Tibial nerve (tissue), 4 donors: ENCODE results near the gene CRHR2. TPM values are rescaled to one million over a fixed set of nuclear protein-coding genes. Genes with fewer than 3 reads are reported as not detected.

ENCODE experiments used
- DNase-seq, 2 donors: peaks; one replicate each; pipeline ENCODE4 v3.0.0-alpha.2; 2019; ENCODE audit warnings: low spot score in 2 of 2
- H3K27ac ChIP-seq, 4 donors: fragments of 200-600 bp; sonication (generic) in 3 of 4; one replicate each; pipeline ENCODE4 v1.5.1; 2017 to 2019; ENCODE audit warnings: mild to moderate bottlenecking in 1 of 4
- H3K27me3 ChIP-seq, 2 donors: fragments of 200-600 bp; sonication (generic) in 1 of 2; one replicate each; pipeline versions ENCODE4 v1.5.1 to v1.6.0; 2017 to 2019
- H3K36me3 ChIP-seq, 3 donors: fragments of 200-600 bp; sonication (generic); one replicate each; pipeline ENCODE4 v1.5.1; 2018 to 2019
- H3K4me1 ChIP-seq, 4 donors: fragments of 200-600 bp; sonication (generic) in 3 of 4; one replicate each; pipeline ENCODE4 v1.5.1; 2017 to 2019
- H3K4me3 ChIP-seq, 4 donors: fragments of 200-600 bp; sonication (generic) in 3 of 4; one replicate each; pipeline ENCODE4 v1.5.1; 2017 to 2019; ENCODE audit warnings: mild to moderate bottlenecking in 1 of 4, moderate library complexity in 1 of 4
- H3K9me3 ChIP-seq, 4 donors: fragments of 200-600 bp; sonication (generic) in 3 of 4; one replicate each; pipeline ENCODE4 v1.5.1; 2017 to 2019
- EP300 ChIP-seq, 2 donors: sonication (generic); formaldehyde crosslinking; IDR thresholded peaks; one replicate each; pipeline ENCODE4 v1.6.1; 2017; ENCODE audit warnings: antibody characterized with exemption in 2 of 2, mild to moderate bottlenecking in 1 of 2
- POLR2A ChIP-seq, 2 donors: fragments of 450-650 bp; IDR thresholded peaks; one replicate each; pipeline ENCODE4 v1.6.1; 2017; ENCODE audit warnings: antibody characterized with exemption in 2 of 2, mild to moderate bottlenecking in 2 of 2, moderate library complexity in 2 of 2
- WGBS, 2 donors: methylation state at CpG; one replicate each; pipeline ENCODE4 v1.1.5; 2018; 5-methylcytosine and 5-hydroxymethylcytosine counted together
- total RNA-seq, 4 donors: library from RNA; depleted of rRNA; stranded (reverse); fragments of >200 nt; gene quantifications; one replicate each; pipeline ENCODE4 v1.1.0, GENCODE V29; 2016
- TF ChIP-seq, protein P1 (sequence below), 5 experiments: fragments of 200-600 bp in 3 of 5; fragments of 450-650 bp in 2 of 5; sonication (generic) in 3 of 5; IDR thresholded peaks; one replicate each; pipeline ENCODE4 v1.5.1; 2016 to 2019; ENCODE audit warnings: antibody characterized with exemption in 5 of 5, mild to moderate bottlenecking in 3 of 5, moderate library complexity in 2 of 5

Gene CRHR2
- total RNA-seq, 4 donors from 2014 or later, result 0.21 to 0.44 TPM; not detected in 2

DNA sequence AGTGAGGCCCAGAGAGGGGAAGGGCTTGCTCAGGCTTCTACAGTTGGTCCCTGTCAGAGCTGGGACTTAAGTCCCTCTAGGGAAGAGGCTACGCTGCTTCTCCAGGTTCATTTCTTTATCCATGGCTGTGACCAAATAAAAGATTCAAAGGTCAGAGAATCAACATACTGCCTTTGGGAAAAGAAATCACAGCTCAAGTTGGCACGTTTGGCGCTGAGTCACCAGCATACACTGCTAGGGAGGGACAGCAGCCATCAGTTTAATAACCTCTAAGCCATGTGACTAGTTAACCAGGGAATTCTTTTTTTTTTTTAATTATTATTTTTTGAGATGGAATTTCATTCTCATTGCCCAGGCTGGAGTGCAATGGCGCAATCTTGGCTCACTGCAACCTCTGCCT, 28.4 kb upstream of the CRHR2 start:
- no peaks in the 10 kb centered on the region for H3K27me3 ChIP-seq
- no peak for TF ChIP-seq POLR2A (IDR thresholded peaks at IDR 0.05)
- no peak overlapping the region for H3K4me3 ChIP-seq
- 71 to 82% methylated on average over 4 of the region's 4 CpGs for WGBS, 2 donors
- peaks cover 0 to 22% (median 3%) of the 10 kb centered on the region in 4 donors for H3K4me1 ChIP-seq
- no peak overlapping the region for H3K27ac ChIP-seq
- peak in 1 of 2 donors; percentile 42 for DNase-seq
- no peaks in the 10 kb centered on the region for H3K36me3 ChIP-seq
- no peaks in the 10 kb centered on the region for H3K9me3 ChIP-seq

DNA sequence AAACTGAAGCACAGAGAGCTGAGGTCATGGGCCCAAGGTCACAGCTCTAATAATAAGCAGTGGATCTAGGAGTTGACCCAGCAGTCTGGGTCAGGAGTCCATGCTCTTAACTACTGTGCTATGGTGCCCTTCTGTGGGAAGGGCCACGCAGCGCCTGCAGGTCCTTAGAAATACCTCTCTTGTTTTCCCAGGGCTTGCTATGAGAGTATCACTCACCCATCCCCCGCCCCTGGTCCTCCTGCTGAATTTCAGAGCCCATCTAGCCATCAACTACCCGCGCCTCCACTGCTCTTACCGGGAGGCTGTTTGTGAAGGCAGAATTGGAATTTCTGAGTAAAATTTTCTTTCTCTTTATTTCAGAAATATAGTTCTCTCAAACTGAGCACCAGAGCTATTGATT, 27.3 kb upstream of the CRHR2 start:
- DNase-seq, result no peak

DNA sequence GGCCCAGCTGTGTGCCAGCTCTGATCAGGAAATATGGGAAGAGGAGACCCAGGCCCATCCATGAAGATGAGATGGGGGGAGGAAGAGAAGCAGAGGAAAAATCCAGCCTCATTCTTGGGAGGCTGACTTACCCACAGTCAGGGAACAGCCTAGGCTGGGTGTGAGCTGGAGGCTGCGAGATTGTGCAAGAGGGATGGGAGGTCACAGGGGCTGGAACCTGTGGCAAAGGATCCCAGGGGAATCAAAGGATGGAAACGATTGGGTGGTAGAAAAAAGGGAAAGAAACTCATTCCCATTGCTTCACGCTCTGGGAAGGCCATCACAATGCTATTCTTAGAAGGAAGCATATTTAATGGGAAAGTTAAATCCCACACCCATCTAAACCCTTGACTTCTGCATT, 26.7 kb upstream of the CRHR2 start:
- WGBS, 2 donors, result 57 to 62% methylated on average over 3 of the region's 3 CpGs
- peak; percentile 50 to 62 for DNase-seq
- H3K27ac ChIP-seq, result peak overlapping the region in 1 of 4 donors; percentile 43

More for the DNA sequence above, 27.3 kb upstream of the CRHR2 start:
- Histone ChIP-seq H3K36me3 (no peaks in the 10 kb centered on the region), H3K4me1 (peaks cover 0 to 22% (median 3%) of the 10 kb centered on the region in 4 donors), H3K9me3 (no peaks in the 10 kb centered on the region), H3K27ac (peak overlapping the region in 2 of 4 donors; percentile 13 to 56), H3K27me3 (no peaks in the 10 kb centered on the region), H3K4me3 (no peak overlapping the region)
- TF ChIP-seq, protein P1, sequence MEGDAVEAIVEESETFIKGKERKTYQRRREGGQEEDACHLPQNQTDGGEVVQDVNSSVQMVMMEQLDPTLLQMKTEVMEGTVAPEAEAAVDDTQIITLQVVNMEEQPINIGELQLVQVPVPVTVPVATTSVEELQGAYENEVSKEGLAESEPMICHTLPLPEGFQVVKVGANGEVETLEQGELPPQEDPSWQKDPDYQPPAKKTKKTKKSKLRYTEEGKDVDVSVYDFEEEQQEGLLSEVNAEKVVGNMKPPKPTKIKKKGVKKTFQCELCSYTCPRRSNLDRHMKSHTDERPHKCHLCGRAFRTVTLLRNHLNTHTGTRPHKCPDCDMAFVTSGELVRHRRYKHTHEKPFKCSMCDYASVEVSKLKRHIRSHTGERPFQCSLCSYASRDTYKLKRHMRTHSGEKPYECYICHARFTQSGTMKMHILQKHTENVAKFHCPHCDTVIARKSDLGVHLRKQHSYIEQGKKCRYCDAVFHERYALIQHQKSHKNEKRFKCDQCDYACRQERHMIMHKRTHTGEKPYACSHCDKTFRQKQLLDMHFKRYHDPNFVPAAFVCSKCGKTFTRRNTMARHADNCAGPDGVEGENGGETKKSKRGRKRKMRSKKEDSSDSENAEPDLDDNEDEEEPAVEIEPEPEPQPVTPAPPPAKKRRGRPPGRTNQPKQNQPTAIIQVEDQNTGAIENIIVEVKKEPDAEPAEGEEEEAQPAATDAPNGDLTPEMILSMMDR (IDR thresholded peaks at IDR 0.05), result no peak
- TF ChIP-seq EP300 (IDR thresholded peaks at IDR 0.05), result no peak
- TF ChIP-seq POLR2A (IDR thresholded peaks at IDR 0.05), result no peak
- 51 to 53% methylated on average over 6 of the region's 6 CpGs for WGBS, 2 donors

DNA sequence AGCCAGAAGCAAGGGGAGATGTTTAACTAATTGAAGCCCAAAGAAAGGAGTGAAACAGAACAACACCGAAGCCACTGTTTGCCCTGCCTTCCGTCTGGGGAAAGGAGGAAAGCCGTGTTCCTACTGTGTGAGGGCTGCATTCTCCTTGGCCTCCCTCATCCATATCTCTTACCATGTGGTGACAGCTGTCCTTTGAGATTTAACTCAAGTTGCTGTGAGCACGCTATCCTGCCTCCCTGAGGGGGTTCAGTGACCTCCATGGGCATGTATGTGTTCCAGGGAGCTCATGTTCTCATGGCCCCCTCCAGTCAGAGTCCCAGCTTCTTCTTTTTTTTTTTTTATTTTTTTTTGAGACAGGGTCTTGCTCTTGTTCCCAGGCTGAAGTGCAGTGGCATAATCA, 26.2 kb upstream of the CRHR2 start:
- TF ChIP-seq POLR2A (IDR thresholded peaks at IDR 0.05) (no peak), EP300 (IDR thresholded peaks at IDR 0.05) (no peak)
- TF ChIP-seq, protein P1 (IDR thresholded peaks at IDR 0.05), result no peak
- Histone ChIP-seq H3K27ac (peak overlapping the region in 2 of 4 donors; percentile 40 to 43), H3K4me1 (peaks cover 0 to 22% (median 3%) of the 10 kb centered on the region in 4 donors), H3K27me3 (no peaks in the 10 kb centered on the region), H3K36me3 (no peaks in the 10 kb centered on the region), H3K4me3 (no peak overlapping the region), H3K9me3 (no peaks in the 10 kb centered on the region)
- DNase-seq, result no peak
- 66 to 68% methylated on average over 4 of the region's 4 CpGs for WGBS, 2 donors

More for the DNA sequence above, 26.7 kb upstream of the CRHR2 start:
- Histone ChIP-seq H3K4me3 (no peak overlapping the region), H3K36me3 (no peaks in the 10 kb centered on the region), H3K4me1 (peaks cover 0 to 22% (median 3%) of the 10 kb centered on the region in 4 donors), H3K9me3 (no peaks in the 10 kb centered on the region), H3K27me3 (no peaks in the 10 kb centered on the region)
- TF ChIP-seq POLR2A (IDR thresholded peaks at IDR 0.05) (no peak), EP300 (IDR thresholded peaks at IDR 0.05) (peak in 1 of 2 donors; percentile 79)
- TF ChIP-seq, protein P1 (IDR thresholded peaks at IDR 0.05), result no peak

DNA sequence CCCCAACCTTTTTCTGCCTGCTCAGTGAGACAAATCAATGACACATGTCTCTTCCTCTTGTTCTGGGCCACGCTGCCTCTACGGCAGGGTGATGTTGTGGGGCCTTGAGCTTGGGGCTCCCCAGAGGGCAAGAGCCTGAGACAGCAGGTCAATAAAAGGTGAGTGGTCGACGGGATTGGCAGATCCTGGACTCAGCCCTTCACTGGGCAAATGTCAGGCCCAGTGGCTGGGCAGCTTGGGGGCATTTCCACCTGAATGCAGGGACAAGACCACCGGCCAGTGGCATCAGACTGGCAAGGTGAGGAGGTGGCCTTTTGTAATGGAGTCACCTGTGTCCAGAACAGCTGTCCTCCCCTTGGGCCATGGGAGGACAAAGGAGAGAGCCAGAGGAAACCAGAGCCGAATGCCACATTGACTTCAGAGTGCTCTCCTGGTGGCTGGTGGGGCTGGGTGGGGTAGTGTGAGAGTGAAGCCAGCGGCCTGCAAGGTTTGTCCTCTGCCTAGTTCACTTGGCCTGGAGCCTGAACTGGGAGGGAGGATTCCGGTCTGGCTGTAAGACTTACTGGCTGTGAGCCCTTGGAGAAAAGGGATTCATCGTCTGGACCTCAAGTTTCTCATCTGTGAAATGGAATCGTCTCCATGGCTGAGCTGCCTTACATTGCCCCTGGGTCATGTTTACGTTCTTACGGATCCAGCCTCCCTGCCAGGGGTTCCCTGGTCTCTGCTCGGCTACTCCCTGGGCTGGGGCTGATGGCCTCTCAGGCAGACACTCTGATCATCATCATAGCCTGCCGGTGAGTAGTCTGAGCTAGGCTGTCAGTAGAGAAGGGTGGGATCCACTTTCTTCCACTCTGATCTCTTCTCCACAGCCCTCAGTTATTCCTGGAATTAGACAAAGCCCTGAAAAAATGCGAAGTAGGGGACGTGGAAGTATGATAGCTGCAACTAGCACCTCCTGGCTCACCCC, 25.4 kb upstream of the CRHR2 start:
- H3K36me3 ChIP-seq, result no peaks in the 10 kb centered on the region
- H3K9me3 ChIP-seq, result no peaks in the 10 kb centered on the region
- peaks cover 0 to 22% (median 3%) of the 10 kb centered on the region in 4 donors for H3K4me1 ChIP-seq
- no peak overlapping the region for H3K4me3 ChIP-seq
- DNase-seq, result peak; percentile 38 to 50
- WGBS, 2 donors, result 62 to 66% methylated on average over 14 to 15 of the region's 16 CpGs
- TF ChIP-seq POLR2A (IDR thresholded peaks at IDR 0.05) (no peak), EP300 (IDR thresholded peaks at IDR 0.05) (no peak)
- TF ChIP-seq, protein P1 (IDR thresholded peaks at IDR 0.05), result no peak
- no peaks in the 10 kb centered on the region for H3K27me3 ChIP-seq
- peak overlapping the region in 2 of 4 donors; percentile 40 to 41 for H3K27ac ChIP-seq
